ENCODE results near the gene LBP. TPM values are rescaled to one million over a fixed set of nuclear protein-coding genes. Genes with fewer than 3 reads are reported as not detected.
"Not testable (repeated sequence)": the region's sequence is repeated elsewhere in the genome, so short reads cannot be mapped to it uniquely, and the experiment has no call there.

The LBP gene
- total RNA-seq, 1 donor from 2014 or later, result not detected

DNA sequence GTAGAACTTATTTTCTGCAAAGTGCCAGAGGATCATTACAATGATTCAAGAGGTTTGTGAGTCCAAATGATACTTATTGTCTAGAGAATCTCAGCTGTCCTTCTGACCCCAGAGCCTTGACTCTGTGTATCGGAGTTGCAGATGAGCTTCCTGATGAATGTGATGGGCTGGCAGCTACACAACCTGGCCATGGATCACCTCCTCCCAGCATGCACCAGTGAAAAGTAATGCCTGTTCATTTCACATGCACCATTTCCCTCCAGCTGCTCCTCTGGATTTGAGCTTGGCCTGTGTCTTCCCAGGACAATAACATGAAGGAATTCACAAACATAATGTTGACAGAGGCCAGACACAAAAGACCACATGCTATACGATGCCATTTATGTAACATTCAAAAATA is 58.9 kb downstream of the LBP start:
- intact Hi-C loops (cut with micrococcal nuclease), result no loop called here
- CTCF ChIA-PET, result no interaction called here
- Mint-ChIP-seq H3K36me3 (ENCODE audit: low read depth) (peaks cover 14% of the 10 kb centered on the region), H3K4me3 (no peak overlapping the region), H3K4me1 (no peaks in the 10 kb centered on the region), H3K9me3 (peaks cover 2% of the 10 kb centered on the region), H3K27me3 (no peaks in the 10 kb centered on the region), H3K27ac (no peak overlapping the region)
- POLR2A ChIA-PET, result no interaction called here
- ATAC-seq (ENCODE audit: low read depth), result no peak
- DNase-seq, result no peak
- TF ChIP-seq, protein P1, sequence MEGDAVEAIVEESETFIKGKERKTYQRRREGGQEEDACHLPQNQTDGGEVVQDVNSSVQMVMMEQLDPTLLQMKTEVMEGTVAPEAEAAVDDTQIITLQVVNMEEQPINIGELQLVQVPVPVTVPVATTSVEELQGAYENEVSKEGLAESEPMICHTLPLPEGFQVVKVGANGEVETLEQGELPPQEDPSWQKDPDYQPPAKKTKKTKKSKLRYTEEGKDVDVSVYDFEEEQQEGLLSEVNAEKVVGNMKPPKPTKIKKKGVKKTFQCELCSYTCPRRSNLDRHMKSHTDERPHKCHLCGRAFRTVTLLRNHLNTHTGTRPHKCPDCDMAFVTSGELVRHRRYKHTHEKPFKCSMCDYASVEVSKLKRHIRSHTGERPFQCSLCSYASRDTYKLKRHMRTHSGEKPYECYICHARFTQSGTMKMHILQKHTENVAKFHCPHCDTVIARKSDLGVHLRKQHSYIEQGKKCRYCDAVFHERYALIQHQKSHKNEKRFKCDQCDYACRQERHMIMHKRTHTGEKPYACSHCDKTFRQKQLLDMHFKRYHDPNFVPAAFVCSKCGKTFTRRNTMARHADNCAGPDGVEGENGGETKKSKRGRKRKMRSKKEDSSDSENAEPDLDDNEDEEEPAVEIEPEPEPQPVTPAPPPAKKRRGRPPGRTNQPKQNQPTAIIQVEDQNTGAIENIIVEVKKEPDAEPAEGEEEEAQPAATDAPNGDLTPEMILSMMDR (IDR thresholded peaks at IDR 0.05), result no peak

DNA sequence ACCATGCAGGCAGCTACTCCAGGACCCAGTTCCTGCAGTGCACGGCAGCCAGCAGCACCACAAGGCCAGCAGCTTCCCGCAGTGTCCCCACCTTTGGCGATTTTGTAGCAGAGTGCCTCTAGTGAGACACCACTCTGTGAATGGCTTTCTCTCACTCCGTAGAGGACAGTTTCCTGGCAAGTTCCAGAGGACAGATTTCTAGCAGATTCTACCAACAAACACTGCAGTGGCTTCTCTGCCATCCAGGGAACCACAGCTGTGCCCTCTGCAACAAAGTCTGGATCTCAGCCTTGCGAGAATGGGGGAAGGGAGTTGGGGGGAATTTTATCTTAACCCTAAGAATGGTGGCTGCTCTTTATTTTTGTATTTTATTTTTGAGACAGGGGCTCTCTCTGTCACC is 60.2 kb downstream of the LBP start:
- POLR2A ChIA-PET, result no interaction called here
- intact Hi-C loops (cut with micrococcal nuclease), result no loop called here
- no peak for ATAC-seq (ENCODE audit: low read depth)
- Mint-ChIP-seq H3K36me3 (ENCODE audit: low read depth) (peaks cover 25% of the 10 kb centered on the region), H3K9me3 (peaks cover 2% of the 10 kb centered on the region), H3K4me1 (no peaks in the 10 kb centered on the region), H3K4me3 (no peak overlapping the region), H3K27ac (no peak overlapping the region), H3K27me3 (no peaks in the 10 kb centered on the region)
- DNase-seq, result no peak
- TF ChIP-seq, protein P1 (IDR thresholded peaks at IDR 0.05), result no peak
- CTCF ChIA-PET, result no interaction called here

DNA sequence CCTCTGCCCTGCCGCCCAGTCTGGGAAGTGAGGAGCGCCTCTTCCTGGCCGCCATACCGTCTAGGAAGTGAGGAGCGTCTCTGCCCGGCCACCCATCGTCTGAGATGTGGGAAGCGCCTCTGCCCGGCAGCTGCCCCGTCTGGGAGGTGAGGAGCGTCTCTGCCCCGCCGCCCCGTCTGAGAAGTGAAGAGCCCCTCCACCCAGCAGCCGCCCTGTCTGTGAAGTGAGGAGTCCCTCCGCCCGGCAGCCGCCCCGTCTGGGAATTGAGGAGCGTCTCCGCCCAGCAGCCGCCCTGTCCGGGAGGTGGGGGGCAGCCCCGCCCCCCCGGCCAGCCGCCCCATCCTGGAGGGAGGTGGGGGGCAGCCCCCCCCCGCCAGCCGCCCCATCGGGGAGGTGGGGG is 61.0 kb downstream of the LBP start:
- no peak for DNase-seq
- TF ChIP-seq, protein P1 (IDR thresholded peaks at IDR 0.05), result no peak
- POLR2A ChIA-PET, result no interaction called here
- Mint-ChIP-seq H3K4me3 (no peak overlapping the region), H3K9me3 (peaks cover 2% of the 10 kb centered on the region), H3K4me1 (no peaks in the 10 kb centered on the region), H3K27ac (no peak overlapping the region), H3K27me3 (no peaks in the 10 kb centered on the region), H3K36me3 (ENCODE audit: low read depth) (peaks cover 31% of the 10 kb centered on the region)
- CTCF ChIA-PET, result no interaction called here
- intact Hi-C loops (cut with micrococcal nuclease), result no loop called here
- ATAC-seq (ENCODE audit: low read depth), result no peak

DNA sequence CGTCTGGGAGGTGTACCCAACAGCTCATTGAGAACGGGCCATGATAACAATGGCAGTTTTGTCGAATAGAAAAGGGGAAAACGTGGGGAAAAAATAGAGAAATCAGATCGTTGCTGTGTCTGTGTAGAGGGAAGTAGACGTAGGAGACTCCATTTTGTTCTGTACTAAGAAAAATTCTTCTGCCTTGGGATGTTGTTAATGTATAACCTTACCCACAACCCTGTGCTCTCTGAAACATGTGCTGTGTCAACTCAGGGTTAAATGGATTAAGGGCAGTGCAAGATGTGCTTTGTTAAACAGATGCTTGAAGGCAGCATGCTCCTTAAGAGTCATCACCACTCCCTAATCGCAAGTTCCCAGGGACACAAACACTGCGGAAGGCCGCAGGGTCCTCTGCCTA is 61.5 kb downstream of the LBP start:
- peaks cover 36% of the 10 kb centered on the region for H3K36me3 Mint-ChIP-seq (ENCODE audit: low read depth)
- CTCF ChIA-PET, result interaction anchor here (0.6 kb wide), 1 partner anchor 10 kb away, joined by 3 read pairs; no protein-coding TSS in a partner anchor
- H3K4me3 Mint-ChIP-seq; intact Hi-C loops (cut with micrococcal nuclease); POLR2A ChIA-PET; H3K9me3 Mint-ChIP-seq; H3K4me1 Mint-ChIP-seq; ATAC-seq (ENCODE audit: low read depth); H3K27ac Mint-ChIP-seq; H3K27me3 Mint-ChIP-seq; DNase-seq: not testable (repeated sequence)

DNA sequence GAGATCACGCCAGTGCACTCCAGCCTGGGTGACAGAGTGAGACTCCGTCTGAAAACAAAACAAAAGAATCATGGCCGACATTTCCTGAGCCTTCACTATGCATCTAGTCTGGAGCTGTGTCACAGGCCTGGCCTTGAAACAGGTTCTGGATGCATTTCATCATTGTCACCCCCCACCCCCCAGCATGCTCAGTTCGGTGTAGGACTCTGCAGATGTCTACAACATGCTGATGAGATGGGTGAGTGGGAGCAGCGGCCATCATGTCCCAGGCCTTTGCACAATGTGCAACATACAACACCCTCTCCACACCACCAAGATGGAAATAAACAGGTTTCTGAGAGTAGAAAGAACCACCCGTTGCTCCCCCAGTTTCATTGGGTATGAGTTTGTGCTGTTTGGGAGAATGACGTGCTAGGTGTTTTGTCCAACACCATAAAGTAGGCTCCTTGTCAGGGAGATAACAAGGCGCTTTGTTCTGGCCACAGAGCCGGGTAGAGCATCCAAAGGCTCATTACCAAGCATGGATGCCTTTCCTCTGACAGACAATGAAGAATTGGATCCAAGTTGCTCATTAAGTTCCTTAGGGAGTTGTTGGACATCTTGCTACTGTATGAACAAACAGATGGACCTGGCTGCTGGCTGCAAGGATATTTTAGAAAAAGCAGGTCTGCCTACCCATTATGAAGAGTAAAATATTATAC is 66.7 kb downstream of the LBP start:
- no peaks in the 10 kb centered on the region for H3K4me1 Mint-ChIP-seq
- ChIA-PET POLR2A (no interaction called here), CTCF (no interaction called here)
- no peak overlapping the region for H3K27ac Mint-ChIP-seq
- H3K9me3 Mint-ChIP-seq, result peaks cover 4% of the 10 kb centered on the region
- TF ChIP-seq, protein P1 (IDR thresholded peaks at IDR 0.05), result no peak
- no peak for ATAC-seq (ENCODE audit: low read depth)
- intact Hi-C loops (cut with micrococcal nuclease), result no loop called here
- peaks cover 73% of the 10 kb centered on the region for H3K36me3 Mint-ChIP-seq (ENCODE audit: low read depth)
- H3K27me3 Mint-ChIP-seq, result no peaks in the 10 kb centered on the region
- H3K4me3 Mint-ChIP-seq, result no peak overlapping the region
- no peak for DNase-seq

Data from activated B cell treated with CpG ODN at 0.5 μM for 24 hours (primary cell).